Measurements from ENCODE around the gene TTLL11.

- TF ChIP-seq CTCF (IDR thresholded peaks at IDR 0.05; ENCODE audit: low read depth, low read length) (peak; percentile 52), POLR2A (IDR thresholded peaks at IDR 0.05; ENCODE audit: extremely low read depth, insufficient read length) (no peak)
Measured at GRCh38 chr9:121992571-121993212, 100.4 kb downstream of the TTLL11 start.
